GM19035 (cell line): ENCODE measurements around the gene HPCA.

Experiments used
- ATAC-seq: cut with Tn5 transposase; IDR thresholded peaks from one replicate; pipeline ENCODE4 v1.9.1; 2021; ENCODE audit not compliant: unreplicated experiment

Gene HPCA

DNA sequence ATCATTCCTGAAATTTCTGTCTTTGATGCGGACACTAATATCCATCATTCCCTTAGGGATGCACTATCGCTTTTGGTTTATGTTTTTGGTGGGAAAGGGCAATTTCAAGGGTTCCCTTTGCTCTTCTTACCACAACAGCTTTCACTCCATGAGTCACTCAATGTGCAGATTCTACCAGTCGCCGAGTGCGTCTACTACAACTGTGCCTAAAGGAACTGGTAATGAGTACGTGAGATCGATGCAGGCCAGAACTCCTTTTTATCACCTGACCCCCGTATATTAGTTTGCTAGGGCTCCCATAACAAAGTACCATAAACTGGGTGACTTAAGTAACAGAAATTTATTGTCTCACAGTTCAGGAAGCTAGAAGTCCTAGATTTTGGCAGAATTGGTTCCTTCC lies 42.4 kb downstream of the HPCA start:
- ATAC-seq, result no peak

DNA sequence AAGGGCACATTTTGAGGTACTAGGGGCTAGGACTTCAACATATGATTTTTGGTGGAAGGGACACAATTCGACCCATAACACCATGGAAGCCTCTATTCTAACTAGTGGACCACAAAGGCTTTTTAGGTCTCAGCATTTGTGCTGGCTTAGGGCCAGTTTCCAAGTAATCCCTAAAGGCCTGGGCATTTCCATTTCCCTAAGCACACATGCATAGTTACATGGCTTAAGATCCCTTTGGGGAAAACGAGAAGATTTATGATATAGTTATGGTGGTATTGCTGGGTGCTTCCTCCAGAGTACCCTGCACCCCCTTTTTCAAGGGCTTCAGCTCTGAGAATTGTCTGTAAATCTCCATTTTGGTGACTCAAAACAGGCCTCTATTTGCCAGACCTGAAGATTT lies 43.1 kb downstream of the HPCA start:
- ATAC-seq, result no peak

DNA sequence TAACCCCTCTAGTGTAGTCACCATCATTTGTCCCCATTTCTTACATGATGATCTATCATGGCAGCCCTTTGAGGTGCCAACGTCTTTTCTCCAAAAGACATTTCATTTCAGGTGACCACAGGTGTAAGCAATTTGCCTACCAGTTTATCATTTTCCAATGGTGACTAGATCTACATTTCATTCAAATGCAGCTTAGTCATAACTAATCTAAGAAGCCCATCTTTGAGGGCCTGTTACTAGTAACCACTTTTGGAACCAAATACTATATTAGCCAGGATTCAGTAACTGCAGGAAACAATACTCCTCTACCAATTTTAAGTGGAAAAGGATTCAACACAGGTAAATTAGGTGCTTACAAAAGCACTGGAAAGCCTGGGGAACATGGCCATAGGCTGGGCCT lies 45.5 kb downstream of the HPCA start:
- no peak for ATAC-seq

GRCh38 chr1:32933742-32934322 lies 47.5 kb downstream of the HPCA start:
- no peak for ATAC-seq

DNA sequence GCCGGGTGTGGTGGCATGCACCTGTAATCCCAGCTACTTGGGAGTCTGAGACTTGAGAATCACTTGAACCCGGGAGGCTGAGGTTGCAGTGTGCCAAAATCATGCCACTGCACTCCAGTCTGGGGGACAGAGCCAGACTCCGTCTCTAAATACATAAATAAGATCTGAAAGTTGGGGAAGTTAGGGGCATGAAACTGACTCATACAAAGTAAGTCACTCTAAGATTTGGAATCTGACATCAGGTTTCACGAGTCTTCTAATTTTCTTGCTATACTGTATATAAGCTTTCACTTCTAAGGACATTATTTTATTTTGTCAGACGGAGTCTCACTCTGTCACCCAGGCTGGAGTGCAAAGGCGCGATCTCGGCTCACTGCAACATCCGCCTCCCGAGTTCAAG lies 48.2 kb downstream of the HPCA start:
- no peak for ATAC-seq

DNA sequence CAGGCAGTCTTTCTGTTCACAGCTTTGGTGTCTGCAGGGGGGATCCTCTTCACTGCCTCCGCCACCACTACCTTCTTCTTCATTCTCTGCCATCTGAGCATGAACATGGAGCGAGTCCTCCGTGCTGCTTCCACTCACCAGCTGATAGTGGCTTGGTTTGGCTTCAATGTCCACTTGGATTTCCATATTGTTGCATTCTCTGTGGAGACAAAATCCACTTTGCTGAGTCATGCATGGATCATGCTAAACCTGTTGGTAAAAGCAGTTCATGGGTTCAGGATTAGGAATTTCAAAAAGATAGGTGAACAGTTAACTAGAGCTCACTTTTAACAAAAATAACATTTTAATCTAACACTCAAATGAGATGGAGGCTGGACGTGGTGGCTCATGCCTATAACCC lies 50.8 kb downstream of the HPCA start:
- no peak for ATAC-seq

- no peak for ATAC-seq
Observed at GRCh38 chr1:32939655-32940371, 53.5 kb downstream of the HPCA start.

DNA sequence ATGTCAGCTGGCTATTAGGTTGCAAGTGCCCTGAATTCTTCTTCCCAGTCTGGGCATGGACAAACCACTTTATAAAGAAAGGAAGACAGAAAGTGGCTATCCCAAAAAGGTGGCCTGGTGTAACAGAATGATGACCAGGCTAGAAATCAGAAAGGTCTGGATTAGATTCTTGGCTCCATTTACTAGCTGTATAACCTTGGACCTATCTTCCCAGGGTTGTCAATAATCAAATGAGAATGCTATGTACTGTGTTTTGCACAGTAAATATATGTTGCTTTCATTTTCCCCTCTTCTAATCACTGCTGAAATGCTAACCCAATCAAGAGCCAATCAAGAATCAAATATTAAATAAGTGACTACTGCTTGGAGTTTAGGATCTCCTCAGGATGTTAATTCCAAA lies 57.9 kb downstream of the HPCA start:
- ATAC-seq, result no peak
